ENCODE data around the gene PKMYT1.

PKMYT1 gene

GRCh38 chr16:2964475-2965336 lies 15.5 kb downstream of the PKMYT1 start:
- peak; percentile 88 for DNase-seq (ENCODE audit: extremely low spot score)
- POLR2A ChIA-PET: interaction anchor here (0.7 kb wide), 1 partner anchor 16 kb away, joined by 6 read pairs; the partner anchor contains the start of gene PKMYT1
- CTCF ChIA-PET: interaction anchor here (1.0 to 8.6 kb wide), 7 partner anchors 8 to 96 kb away, joined by 3 to 54 read pairs (median 8); no protein-coding TSS in a partner anchor

GRCh38 chr16:2963723-2964474 lies 16.3 kb downstream of the PKMYT1 start, which contains the start of gene KREMEN2:
TSS of gene KREMEN2 (plus strand) at chr16:2964275. CDS start at chr16:2964521, 246 bp downstream.
- CTCF ChIA-PET: interaction anchor here (1.4 to 8.6 kb wide), 5 partner anchors 8 to 68 kb away, joined by 3 to 54 read pairs (median 8); no protein-coding TSS in a partner anchor
- DNase-seq (ENCODE audit: extremely low spot score): peak; percentile 56
- POLR2A ChIA-PET: no interaction called here
- TF ChIP-seq, protein P1, sequence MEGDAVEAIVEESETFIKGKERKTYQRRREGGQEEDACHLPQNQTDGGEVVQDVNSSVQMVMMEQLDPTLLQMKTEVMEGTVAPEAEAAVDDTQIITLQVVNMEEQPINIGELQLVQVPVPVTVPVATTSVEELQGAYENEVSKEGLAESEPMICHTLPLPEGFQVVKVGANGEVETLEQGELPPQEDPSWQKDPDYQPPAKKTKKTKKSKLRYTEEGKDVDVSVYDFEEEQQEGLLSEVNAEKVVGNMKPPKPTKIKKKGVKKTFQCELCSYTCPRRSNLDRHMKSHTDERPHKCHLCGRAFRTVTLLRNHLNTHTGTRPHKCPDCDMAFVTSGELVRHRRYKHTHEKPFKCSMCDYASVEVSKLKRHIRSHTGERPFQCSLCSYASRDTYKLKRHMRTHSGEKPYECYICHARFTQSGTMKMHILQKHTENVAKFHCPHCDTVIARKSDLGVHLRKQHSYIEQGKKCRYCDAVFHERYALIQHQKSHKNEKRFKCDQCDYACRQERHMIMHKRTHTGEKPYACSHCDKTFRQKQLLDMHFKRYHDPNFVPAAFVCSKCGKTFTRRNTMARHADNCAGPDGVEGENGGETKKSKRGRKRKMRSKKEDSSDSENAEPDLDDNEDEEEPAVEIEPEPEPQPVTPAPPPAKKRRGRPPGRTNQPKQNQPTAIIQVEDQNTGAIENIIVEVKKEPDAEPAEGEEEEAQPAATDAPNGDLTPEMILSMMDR (IDR thresholded peaks at IDR 0.05; ENCODE audit: control extremely low read depth, extremely low read depth, low read depth, missing control alignments): no peak

More at GRCh38 chr16:2964475-2965336, 15.5 kb downstream of the PKMYT1 start:
- TF ChIP-seq, protein P1 (IDR thresholded peaks at IDR 0.05; ENCODE audit: control extremely low read depth, extremely low read depth, low read depth, missing control alignments): no peak

DNA sequence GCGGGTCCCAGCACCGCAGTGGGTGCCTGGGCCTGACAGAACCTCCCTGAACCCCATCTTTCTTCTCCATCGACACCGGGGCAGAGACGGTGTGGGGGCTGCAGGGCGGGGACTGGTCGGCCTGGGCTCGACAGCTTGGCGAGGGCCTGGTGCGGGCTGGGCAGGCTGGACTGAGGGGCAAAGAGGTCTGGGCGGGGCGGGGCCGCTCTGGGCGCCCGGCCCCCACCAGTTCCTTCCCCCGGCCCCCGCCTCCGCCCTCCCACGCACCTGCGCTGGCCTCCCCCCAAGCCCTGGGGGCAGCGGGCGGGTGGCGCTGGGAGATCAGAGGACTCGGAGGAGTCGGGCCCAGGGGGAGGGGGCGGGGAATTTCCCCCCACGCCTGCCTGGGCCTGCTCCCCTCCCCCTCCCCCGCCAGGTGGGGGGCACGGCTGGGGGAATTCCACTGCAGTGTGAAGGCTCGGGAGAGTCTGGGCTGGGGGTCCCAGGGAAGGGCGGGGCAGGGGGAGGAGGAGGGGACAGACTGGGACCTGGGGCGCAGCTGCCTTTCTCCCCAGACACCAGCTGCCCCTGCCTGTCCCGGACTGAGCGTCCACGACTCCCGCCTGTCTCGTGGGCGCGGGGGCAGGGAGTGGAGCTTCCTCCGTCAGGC lies 17.0 kb downstream of the PKMYT1 start:
- TF ChIP-seq, protein P1 (IDR thresholded peaks at IDR 0.05; ENCODE audit: control extremely low read depth, extremely low read depth, low read depth, missing control alignments): no peak
- POLR2A ChIA-PET: interaction anchor here (0.6 kb wide), 1 partner anchor 16 kb away, joined by 5 read pairs; no protein-coding TSS in a partner anchor
- no peak for DNase-seq (ENCODE audit: extremely low spot score)
- CTCF ChIA-PET: interaction anchor here (1.0 to 8.6 kb wide), 10 partner anchors 9 to 55 kb away, joined by 3 to 54 read pairs (median 5); partner anchors contain the start of gene FLYWCH1

DNA sequence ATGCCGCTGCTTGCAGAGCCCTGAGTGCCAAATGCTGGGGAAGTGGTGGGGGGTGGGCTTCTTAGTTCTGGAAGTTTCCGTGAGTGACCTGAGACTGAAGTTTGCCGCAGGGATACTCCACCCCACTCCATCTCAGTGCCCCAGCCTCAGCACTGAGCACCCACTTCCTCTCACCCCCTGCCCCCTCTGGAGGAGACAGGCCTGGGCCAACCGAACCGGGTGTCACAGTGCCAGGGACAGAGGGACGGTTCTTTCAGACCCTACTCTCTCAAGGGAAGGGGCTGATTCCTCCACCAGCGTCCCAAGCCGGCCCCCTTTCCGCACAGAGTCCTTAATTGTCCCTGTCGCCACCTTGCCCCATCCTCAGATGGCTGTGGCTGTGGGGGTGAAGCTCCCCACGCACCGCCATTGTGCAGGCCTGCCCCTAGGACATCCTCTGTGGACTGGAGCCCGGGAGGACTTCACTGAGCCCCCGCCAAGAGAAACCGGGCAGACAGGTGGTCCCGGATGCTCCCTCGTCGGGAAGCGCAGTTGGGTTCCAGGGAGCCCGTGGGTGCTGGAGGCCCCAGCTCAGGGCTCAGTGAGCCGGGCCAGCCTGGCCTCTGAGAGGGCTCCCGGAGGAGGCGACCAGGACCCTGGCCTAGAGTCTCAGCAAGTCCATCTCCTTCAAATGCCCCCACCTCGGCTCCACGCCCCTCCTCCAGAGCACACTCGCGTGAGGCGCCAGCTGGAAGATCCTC lies 17.7 kb downstream of the PKMYT1 start:
- TF ChIP-seq, protein P1 (IDR thresholded peaks at IDR 0.05; ENCODE audit: control extremely low read depth, extremely low read depth, low read depth, missing control alignments): no peak
- ChIA-PET POLR2A (interaction anchor here (0.6 kb wide), 1 partner anchor 15 kb away, joined by 5 read pairs; no protein-coding TSS in a partner anchor), CTCF (interaction anchor here (0.8 to 8.6 kb wide), 15 partner anchors 8 to 71 kb away, joined by 3 to 54 read pairs (median 4); partner anchors contain the start of gene FLYWCH1)
- DNase-seq (ENCODE audit: extremely low spot score): no peak

- ChIA-PET CTCF (interaction anchor here (0.8 to 8.6 kb wide), 6 partner anchors 8 to 71 kb away, joined by 3 to 54 read pairs (median 4); no protein-coding TSS in a partner anchor), POLR2A (no interaction called here)
- TF ChIP-seq, protein P1 (IDR thresholded peaks at IDR 0.05; ENCODE audit: control extremely low read depth, extremely low read depth, low read depth, missing control alignments): no peak
- DNase-seq (ENCODE audit: extremely low spot score): no peak
Measured at GRCh38 chr16:2960183-2961010, 19.8 kb downstream of the PKMYT1 start.
